Sciatic nerve (tissue), 2 donors: Measurements from ENCODE around the gene KIAA1755. TPM values are rescaled to one million over a fixed set of nuclear protein-coding genes. Genes with fewer than 3 reads are reported as not detected.

ENCODE experiments used
- ATAC-seq: fragments of 200-7000 bp; cut with Tn5 transposase; one replicate; pipeline ENCODE4 v1.9.1; 2020; ENCODE audit warnings: mild to moderate bottlenecking, moderate library complexity
- DNase-seq: peaks from one replicate; pipeline ENCODE4 v3.0.0-alpha.2; 2020; ENCODE audit warnings: low spot score
- intact Hi-C: fragments of 100-400 bp; cut with DNase I; formaldehyde crosslinking; loops from one replicate; pipeline ENCODE4 v1.14.2; 2022
- total RNA-seq: library from RNA; stranded (reverse); fragmentation: NEBNext Ultra II Directional; extraction: Animal tissue kit (Norgen Biotek cat#: 25700); gene quantifications from one replicate; pipeline ENCODE4 v1.2.1, GENCODE V29; 2021
- donor health status: DM: no; HTN: no; CAD: no.
- donor health status: DM: no; HTN: no; CAD: no.

Gene KIAA1755
- total RNA-seq, 1 donor from 2014 or later, result 56.0 TPM

- intact Hi-C loops, result loop anchor here (10.0 kb wide), 1 partner anchor 148 kb away; no protein-coding TSS in a partner anchor
- ATAC-seq, result peak; percentile 57
- DNase-seq, result peak; percentile 64
These were observed 47.5 kb downstream of the KIAA1755 start for GRCh38 chr20:38212806-38213606.

DNA sequence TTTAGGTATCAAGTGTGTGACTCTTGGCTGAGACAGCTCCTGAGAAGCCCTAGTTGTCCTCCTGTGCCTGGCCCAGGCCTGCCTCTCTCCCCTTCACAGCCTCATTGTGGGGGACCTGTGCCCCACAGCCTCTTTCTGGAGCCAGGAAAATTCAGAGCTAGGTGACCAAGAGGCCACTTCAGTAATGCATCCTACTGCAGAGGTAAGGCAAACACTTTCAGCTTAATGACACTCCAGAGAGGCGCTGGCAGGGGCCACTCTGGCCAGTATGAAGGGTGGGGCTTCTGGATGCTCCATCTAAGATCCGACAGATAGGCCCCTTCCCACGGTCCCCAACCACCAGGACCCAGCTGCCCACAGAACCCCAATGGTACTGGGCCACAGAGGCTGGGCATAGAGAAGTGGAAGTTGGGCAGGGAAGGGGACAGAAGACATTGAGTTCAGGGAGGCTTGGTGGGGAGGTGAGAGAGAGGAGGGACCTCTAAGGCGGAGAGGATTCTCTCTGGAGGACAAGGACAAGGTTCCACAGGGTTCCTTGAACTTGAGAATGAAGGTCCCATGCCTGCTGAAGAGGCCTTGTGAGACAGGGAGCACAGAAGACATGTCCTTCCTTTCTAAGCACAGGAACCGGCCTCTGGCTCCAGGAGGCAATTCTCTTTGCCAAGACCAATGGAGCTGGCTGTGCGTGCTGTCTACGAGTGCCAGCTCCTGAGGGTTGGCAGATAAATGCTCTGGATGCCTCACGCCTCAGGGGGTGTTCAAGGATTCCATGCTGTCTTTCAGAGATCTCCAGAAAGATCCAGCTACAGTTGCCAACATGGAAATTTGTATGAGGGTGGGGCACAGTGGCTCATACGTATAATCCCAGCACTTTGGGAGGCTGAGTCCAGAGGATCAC lies 49.1 kb downstream of the KIAA1755 start:
- DNase-seq, result peak; percentile 45
- intact Hi-C loops, result loop anchor here (10.0 kb wide), 1 partner anchor 147 kb away; no protein-coding TSS in a partner anchor
- ATAC-seq, result no peak

DNA sequence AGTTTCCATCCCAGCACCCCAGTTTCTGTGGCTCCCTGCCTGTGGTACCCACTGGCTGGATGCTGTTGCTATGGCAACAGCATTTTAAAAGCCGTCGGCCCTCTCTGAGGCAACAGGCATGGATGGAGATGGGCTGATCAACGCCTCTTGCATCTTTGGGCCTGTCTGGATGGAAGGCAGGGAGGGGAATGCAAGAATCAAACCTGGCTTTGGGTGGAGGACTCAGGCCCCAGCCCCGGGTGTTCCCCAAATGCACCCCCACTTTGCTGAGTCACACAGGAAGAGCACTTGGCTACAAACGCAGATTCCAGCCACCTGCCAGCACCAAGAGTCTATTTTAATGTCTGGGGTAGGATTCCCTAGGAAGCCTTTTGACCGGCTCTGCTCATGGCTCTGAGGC lies 49.8 kb downstream of the KIAA1755 start:
- intact Hi-C loops, result loop anchor here (10.0 kb wide), 1 partner anchor 146 kb away; no protein-coding TSS in a partner anchor
- DNase-seq (peak; percentile 49), ATAC-seq (no peak)

- ATAC-seq, result no peak
- peak; percentile 18 for DNase-seq
- intact Hi-C loops, result loop anchor here (10.0 kb wide), 1 partner anchor 145 kb away; no protein-coding TSS in a partner anchor
These were observed 50.7 kb downstream of the KIAA1755 start for GRCh38 chr20:38209736-38210405.

- intact Hi-C loops, result no loop called here
- ATAC-seq (no peak), DNase-seq (peak; percentile 34)
These were observed 51.4 kb downstream of the KIAA1755 start for GRCh38 chr20:38209054-38209675.

DNA sequence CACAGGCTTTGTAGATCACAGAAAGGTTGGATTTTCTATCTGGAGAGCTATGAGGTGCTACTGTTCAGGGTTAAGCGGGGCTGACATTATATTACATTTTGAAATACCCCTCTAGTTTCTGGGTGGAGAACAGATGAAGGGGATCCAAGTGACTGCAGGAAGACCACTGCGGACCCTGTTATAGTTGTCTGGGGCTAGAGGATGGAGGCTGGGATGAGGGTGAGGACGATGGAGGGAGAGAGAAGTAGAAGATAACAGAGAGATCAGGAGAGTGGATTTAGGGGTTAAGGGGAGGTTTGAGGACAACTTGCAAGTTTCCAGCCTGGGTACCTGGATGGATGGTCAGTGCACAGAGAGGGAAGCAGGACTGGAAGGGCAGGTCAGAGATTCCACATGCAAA lies 52.0 kb downstream of the KIAA1755 start:
- intact Hi-C loops, result no loop called here
- ATAC-seq (no peak), DNase-seq (no peak)

GRCh38 chr20:38208088-38208487 lies 52.4 kb downstream of the KIAA1755 start:
- intact Hi-C loops, result no loop called here
- no peak for ATAC-seq
- no peak for DNase-seq

DNA sequence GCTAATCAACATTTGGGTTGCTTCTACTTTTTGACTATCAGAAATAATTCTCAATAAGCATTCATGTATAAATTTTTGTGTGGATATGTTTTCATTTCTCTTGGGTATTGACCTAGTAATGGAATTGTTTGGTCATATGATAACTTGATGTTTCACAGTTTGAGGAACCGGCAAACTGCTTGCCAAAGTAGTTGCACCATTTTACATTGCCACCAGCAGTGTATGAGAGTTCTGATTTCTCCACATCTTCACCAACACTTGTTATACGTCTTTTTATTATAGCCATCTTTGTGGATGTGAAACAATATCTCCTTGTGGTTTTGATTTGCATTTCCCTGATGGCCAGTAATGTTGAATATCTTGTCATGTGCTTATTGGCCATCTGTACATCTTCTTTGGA lies 52.9 kb downstream of the KIAA1755 start:
- no peak for DNase-seq

DNA sequence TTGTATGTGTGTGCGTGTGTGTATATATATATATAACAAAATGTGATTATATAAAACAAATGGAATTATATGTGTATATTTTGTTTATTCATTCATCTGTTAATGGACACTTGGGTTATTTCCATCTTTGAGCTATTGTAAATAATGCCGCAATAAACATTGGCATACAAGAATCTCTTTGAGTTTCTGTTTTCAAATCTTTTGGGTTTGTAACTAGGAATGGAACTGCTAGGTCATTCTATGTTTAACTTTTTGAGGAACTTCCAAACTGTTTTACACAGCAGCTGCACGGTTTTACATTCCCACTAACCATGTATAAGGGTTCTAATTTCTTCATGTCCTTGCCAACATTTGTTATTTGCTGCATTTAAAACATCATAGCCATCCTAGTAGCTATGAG lies 55.5 kb downstream of the KIAA1755 start:
- DNase-seq (no peak), ATAC-seq (no peak)
- intact Hi-C loops, result no loop called here

More for the DNA sequence above, 52.9 kb downstream of the KIAA1755 start:
- intact Hi-C loops, result no loop called here
- ATAC-seq, result no peak

DNA sequence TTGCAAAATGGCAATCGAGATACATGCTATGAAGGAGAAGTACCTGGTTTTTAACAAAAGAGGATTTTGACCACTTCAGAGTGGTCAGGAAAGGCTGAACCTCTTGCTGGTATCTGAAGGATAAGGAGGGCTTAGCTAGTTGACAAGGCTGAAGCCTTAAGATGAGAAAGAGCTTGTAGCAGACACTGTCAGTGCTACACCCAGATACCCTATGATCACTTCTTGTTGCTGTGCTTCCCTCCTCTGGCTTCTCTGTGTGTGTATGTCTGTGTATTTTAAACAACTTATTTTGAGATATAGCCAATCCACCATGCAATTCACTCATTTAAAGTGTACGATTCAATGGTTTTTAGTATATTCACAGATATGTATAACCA lies 56.6 kb downstream of the KIAA1755 start:
- intact Hi-C loops, result no loop called here
- ATAC-seq (no peak), DNase-seq (no peak)

DNA sequence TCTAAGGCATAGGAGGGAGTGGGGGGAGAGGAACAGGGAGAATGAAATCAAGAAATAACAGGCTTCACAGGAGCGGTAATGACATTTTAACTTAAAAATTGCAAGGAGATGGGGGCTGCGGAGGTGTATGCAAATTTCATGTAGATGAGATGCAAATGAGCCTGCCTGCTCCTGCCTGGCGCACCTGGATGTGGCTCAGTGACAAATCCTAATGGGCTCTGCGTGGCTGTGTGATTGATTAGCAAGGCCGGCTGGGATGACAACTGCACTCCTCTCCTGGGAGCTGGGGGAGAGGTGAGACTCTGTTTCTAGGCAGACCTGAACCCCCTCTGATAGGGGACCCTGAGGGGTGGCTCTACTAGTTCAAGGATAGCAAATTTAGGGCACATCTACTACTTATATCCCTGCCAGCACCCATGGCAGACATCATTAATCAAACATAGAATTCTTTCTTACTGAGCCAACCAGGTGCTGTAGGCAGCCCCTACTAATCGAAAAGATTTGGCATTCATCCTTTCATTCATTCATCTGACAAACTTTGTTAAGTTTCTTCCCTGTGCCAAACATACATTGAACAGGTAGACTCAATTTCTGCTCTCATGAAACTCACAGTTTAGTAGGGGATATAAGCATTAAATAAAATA lies 57.1 kb downstream of the KIAA1755 start:
- no peak for ATAC-seq
- intact Hi-C loops, result no loop called here

DNA sequence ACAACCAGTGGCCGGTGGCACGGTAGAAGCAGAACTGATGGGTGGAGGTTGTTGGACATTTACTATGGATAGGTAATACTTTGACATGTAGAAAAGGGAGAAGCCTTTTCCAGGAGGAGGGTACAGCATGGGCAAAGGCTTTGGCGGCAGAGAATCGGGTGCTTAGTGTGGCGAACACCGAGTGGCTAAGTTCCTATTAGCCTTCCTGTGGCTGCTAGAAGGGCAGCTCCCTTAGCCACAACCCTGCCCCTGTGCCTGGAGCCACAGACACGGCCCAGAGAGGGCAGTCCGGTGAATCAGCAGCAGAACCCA lies 57.6 kb downstream of the KIAA1755 start:
- DNase-seq (peak; percentile 27), ATAC-seq (no peak)
- intact Hi-C loops, result no loop called here

More for the DNA sequence above, 57.1 kb downstream of the KIAA1755 start:
- DNase-seq, result peak; percentile 40

DNA sequence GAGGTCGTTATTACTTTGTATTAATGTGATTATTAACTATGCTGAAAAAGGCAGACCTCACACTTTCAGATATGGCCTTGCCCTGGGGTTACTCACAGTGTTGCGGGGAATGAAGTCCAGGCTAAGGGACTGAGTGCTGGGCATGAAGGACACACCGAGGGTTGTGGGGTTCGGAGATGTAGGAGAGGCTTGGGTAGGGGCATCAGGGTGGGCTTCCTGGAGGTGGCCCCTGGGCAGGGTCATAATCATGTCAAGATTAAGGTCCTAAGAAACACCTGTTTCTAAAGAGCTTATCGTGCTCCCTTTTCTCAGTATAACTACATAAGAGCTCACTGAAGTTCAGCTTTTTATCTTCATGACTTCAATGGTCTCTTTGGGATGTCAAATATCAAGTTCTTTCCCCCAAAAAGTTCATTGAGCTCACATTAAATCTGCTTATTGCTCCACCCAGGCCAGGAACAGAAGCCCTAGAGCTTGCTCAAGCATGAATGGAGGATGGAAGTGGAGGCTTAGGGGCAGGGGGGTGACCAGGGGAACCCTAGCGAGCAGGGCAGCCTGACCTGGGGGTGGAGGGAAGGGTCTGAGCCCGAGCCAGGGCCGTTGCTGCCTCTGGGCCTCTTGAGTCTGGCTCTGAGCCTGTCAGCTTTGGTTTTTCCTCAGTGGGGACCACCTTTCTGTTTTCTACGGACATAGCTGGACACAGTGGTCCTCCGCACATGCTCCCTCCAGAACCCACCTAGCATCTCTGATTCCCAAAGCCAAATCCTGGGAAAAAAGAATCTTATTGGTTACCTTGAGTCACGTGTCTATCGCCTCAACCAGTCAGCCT lies 58.2 kb downstream of the KIAA1755 start:
- ATAC-seq (no peak), DNase-seq (peak; percentile 32)
- intact Hi-C loops, result no loop called here

DNA sequence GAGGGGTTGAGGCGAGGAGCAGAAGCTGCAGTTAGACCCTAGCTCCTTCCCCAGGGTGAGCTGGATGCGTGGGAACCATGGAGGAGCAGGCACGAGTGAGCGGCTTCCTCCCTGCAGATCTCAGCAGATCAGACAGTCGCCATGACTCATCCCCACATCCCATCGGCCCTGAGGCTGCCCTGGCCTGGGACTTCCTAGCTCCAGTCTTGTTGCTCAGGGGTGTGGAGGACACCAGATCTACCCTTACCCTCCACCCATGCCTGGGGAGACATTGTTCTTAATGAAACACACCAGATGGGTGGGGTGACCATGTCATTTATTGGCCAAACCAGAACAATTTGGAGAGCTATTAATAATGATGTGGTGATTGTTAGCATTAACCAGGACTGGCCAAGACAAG lies 59.2 kb downstream of the KIAA1755 start:
- DNase-seq, result peak; percentile 58
- ATAC-seq, result no peak
- intact Hi-C loops, result no loop called here

- DNase-seq, result peak; percentile 53
- intact Hi-C loops, result no loop called here
- no peak for ATAC-seq
These were observed 59.9 kb downstream of the KIAA1755 start for GRCh38 chr20:38200646-38201045.

GRCh38 chr20:38199501-38200390 lies 60.8 kb downstream of the KIAA1755 start:
- ATAC-seq (no peak), DNase-seq (no peak)
- intact Hi-C loops, result no loop called here
